Stimulated activated CD4-positive, alpha-beta T cell treated with anti-CD3 and anti-CD28 coated beads, Interleukin-12 subunit alpha, Interleukin-12 subunit beta, amount 100 ng/mL, for 48 hours (primary cell): ENCODE measurements around the gene CHPT1.
"Not testable (repeated sequence)": the region's sequence is repeated elsewhere in the genome, so short reads cannot be mapped to it uniquely, and the experiment has no call there.

ENCODE experiments used
- DNase-seq, 3 donors: peaks; one replicate each; pipeline ENCODE4 v3.0.0-alpha.2; 2020; ENCODE audit warnings: low read depth in 2 of 3, low spot score in 1 of 3

Gene CHPT1

DNA sequence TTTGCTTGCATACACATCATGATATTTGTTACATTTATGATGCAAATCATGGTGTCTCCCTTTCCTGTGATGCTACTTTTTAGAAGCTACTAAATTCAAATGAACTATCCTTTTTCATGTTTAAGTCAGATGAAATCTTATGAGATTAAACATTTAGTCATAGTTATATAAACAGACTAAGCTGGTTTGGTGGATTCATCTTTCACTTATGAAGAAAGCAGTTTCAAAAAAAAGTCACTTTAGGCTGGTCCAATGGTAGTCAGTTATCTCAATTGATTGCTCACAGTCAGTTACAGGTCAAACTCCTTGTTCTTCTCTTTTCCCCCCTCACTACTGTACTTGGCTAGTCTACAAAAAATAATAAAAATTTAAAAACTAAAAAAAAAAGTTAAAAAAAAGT lies 22.1 kb downstream of the CHPT1 start:
- DNase-seq = no peak

DNA sequence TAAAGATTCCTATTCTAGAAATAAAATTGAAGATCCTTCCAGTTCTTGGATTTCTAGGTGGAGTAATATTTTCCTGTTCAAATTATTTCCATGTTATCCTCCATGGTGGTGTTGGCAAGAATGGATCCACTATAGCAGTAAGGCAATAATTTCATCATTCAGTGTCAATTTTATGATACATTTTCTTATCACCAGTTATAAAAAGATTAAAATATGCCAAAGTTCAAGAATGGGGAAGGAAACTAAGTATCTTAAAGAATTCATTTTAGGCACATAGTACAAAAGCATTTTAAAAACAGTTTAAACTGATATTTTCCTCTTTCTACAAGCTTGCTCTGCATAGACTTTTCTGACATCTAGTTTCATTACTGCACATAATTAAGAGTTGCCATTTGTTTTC lies 22.7 kb downstream of the CHPT1 start:
- no peak for DNase-seq

DNA sequence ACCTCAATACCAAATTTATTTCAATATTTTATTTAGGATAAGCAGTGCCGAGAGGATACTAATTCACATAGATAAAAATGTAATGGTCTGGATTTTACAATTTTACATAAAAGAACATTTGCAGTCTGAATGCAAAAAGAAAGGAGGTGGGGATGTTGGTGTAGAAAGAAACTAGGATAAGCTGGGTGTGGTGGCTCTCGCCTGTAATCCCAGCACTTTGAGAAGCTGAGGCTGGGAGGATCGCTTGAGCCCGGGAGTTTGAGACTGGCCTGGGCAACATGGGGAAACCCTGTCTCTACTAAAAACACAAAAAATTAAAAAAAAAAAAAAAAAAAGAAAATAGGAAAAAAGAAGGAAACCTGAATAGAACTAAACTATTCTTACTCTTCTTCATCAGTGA lies 25.0 kb downstream of the CHPT1 start:
- no peak for DNase-seq

DNA sequence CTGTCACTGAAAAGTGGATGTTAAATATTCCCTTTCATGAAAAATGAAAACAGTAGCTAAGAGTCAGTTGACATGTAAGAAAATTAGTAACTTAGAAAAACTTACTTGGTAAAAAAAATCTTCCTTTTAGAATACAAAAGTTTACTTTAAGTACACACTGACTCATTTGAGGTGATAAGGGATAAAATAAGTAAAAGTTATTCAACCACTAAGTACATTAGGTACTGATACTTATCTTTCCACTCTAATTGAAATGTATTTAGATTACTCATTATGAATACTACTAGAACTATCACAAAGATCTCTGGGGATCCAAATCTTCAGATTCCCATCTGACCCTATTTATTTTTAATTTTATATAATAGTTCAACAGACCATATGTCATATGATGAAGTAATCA lies 29.7 kb downstream of the CHPT1 start:
- DNase-seq = no peak

DNA sequence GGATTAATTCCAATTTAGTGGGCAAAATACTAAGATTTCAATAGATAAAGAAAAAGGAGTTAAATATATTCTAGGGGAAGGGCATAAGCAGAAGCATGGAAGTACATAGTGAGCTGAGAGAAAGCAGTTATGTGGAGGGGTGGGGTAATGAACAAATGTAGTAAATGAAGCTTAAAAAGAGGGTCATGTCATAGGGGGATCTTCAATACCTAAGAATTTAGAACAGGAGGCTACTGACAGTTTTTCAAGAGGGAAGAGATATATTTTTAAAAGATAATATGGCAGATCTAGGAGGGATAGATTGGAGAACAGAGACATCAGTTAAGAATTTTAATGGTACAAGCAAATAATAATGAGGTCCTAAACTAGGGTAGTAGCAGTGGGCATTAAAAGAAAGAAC lies 32.4 kb downstream of the CHPT1 start:
- DNase-seq = no peak

DNA sequence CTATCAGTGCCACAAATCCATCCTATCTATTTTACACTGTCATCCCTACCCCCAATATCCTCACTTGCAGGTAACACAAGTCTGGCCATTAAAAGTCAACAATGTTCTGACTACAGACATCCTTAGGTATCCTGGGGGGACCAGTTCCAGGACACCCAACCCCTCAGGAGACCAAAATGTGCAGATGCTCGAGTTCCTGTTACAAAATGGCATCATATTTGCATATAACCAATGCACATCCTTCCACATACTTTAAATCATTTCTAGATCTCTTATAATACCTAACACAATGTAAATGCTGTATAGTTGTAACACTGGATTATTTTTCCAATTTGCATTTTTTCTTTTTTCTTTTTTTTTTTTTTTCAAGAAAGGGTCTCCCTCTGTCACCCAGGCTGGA lies 34.9 kb downstream of the CHPT1 start:
- DNase-seq = no peak

DNA sequence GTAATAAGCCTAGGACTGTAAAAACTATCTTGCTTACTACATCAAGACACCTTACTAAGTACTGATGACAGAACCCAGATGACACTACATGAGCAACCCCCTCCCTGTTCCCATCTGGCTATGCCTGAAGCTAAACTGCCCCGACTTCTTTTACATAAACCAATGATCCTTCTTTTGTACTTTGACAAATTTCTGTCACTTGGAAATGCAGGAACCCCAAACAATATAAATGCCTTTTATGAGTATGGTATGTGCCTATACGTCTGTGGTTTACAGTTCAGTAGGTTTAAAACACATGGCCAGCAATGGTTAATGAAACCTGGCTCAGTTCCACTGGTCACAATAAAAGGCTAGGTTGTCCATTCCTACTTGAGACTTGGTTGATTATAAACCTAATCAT lies 35.7 kb downstream of the CHPT1 start:
- DNase-seq = no peak

DNA sequence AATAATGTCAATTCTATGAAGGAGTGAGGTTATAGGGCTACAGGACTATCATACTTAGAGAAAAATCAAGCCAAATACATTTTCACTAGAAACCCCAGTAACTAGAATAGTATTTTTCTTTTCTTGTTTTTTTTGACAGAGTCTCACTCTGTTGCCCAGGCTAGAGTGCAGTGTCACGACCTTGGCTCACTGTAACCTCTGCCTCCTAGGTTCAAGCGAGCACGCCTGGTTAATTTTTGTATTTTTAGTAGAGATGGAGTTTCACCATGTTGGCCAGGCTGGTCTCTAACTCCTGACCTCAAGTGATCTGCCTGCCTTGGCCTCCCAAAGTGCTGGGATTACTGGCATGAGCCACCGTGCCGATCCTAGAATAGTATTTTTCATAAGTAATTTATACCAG lies 37.0 kb downstream of the CHPT1 start:
- DNase-seq = not testable (repeated sequence)

DNA sequence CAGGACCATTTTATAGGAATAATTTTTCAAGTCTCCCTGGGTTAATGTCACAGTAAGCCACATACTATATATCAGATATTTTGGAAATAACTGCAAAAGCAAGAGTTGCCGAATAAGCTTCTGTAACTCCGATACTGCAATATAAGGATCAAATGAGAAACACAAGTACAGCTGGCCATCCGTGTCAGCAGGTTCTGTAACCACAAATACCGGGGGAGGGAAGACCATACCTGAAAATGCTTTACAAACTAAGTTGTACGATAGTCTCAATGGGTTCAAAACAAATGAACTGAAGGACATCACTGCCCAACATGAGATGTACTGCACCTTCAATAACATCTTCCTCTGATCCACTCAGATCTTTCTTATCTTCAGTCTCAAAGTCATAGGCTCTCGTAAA lies 40.0 kb downstream of the CHPT1 start:
- no peak for DNase-seq

DNA sequence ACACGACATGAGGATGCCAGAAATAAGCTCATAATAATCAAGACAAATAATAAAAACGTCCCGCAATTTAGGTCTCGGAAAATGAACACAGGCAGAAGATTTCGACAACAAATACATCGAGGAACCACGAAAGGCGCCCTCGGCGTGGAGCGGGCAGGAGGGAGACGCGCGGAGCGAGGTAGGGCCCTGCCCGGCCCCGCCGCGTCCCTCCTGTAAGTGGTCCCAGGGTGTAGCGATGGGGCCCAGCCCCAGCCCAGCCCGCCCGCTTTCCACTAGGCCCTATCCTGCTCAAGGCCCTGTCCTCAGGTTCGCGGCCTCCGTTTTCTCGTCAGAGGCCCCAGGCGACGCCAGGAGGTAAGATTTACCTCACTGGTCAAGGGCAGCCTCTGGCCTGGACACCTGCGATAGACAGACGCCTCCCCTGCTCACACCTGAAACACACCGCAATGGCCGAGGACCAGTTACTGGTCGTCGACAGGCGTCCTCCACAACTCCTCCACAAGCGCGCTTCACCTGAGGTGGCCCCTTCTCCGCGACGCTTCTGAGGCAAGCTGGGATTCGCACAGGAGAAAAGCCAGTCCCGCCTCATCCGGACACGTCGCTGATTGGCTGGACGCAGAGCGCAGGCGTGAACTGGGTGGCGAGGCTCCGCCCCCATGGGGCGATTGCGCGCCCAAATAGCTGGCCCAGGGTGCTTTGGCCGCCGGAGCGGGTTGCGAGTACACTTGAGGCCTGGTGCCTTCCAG lies 41.7 kb downstream of the CHPT1 start, which contains the start of gene SYCP3:
Gene SYCP3 (minus strand): TSS at position 543 of the 746 bp plus-strand sequence. CDS start 1,527 bp downstream, outside the sequence.
- no peak for DNase-seq

DNA sequence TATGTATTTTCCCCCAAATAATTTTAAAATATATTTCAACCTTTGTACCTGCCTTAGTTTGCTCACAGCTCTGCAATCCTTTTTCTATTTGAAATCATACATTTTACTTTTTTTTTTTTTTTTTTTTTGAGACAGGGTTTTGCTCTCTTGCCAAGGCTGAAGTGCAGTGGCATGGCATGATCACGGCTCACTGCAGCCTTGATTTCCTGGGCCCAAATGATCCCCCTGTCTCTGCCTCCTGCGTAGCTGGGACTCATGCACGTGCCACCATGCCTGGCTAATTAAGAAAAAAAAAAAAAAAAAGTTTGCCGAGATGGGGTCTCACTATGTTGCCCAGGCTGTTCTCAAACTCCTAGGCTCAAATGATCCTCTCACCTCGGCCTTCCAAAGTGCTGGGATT lies 43.1 kb downstream of the CHPT1 start:
- no peak for DNase-seq

DNA sequence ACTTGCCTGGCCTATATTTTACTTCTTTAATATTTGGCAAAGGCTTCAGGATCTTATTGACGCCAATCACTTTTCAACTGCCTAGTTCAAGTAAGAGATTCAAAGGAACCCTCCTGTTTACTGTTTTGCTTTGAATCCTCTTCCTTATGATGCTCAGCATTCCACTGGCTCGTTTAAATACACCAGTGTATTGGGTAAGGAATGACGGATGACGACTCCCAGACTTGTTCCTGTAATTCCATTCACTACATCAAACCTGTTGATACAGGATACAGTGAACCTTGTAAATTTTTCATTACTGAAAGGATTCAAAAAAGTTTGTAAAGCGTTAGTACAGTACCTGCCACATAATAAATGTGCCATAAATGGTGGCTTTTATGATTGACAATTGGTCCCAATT lies 43.5 kb downstream of the CHPT1 start:
- DNase-seq = no peak

DNA sequence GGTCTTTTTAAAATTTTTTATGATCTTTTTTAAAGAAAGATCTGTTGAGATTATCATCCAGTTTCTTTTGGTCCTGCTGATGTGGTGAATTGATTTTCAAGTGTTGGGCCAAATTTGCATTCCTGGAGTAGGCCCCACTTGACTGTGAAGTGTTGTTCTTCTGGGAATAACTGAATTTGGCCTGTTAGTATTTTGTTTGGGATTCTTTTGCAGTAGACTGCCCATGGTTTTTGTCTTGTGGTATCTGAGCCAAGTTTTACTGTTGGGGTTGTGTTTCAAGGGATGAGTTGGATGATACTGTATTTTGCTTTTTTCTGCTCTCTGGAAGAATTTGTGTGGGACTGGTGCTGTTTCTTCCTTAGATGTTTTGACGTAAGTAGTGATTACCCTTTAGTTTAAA lies 45.8 kb downstream of the CHPT1 start:
- no peak for DNase-seq

DNA sequence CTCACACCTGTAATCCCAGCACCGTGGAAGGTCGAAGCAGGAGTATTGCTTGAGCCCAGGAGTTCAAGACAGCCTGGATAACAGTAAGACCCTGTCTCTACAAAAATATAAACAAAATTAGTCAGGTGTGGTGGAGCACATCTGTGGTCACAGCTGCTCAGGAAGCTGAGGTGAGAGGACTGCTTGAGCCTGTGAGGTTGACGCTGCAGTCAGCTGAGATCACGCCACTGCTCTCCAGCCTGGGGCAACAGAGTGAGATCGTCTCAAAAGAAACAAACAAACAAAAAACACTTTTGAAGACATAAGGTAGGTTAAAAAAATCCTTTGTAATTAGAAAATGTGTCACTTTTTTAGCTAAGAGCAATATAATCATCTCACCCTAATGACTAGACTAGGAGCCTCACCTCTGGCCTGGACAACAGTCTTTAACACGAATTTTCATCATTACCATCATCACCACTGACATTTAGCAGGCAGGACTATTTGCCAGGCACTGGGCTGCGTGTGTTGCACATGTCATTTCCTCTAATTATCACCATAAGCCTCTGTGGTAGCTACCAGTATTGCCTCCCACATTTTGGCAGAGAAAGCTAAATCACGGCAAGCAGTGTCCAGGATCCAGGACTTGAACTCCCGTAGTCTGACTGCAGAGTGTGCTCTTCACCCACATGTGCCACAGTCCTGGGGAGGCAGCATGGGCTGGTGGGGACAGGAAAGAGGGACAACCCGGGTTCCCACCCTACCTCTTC lies 46.5 kb downstream of the CHPT1 start:
- no peak for DNase-seq

DNA sequence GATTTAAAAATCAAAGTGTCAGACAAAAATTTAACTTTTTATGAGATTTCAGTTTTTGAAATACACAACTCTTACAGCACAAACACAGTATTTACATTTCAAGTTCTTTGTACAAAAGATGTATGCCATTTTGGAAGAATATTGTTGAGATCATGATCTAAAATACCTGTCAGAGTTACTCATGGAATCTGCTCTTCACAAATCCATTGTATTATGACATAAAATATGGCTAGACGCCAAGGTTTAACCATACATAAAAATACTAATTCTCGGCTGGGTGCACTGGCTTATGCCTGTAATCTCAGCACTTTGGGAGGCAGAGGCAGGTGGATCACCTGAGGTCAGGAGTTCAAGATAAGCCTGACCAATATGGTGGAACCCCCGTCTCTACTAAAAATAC lies 48.0 kb downstream of the CHPT1 start:
- DNase-seq = no peak

DNA sequence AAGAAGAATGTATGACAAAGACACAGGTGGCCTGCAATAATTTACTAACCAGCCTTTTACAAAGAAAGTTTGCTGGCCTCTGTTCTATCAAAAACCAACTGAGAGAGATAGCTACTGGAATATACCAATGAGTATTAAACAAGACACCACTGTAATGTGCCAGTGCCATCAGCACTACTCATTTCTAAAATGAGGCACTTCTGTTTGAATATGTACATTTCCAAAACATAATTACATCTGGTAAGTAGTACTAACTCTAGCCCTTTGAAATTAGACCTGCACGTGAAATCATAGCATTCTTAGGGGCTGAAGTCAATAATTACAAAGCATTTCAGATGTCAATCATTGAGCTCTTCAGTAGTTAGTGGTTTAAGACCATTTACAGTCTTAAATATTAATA lies 48.8 kb downstream of the CHPT1 start:
- DNase-seq = no peak

DNA sequence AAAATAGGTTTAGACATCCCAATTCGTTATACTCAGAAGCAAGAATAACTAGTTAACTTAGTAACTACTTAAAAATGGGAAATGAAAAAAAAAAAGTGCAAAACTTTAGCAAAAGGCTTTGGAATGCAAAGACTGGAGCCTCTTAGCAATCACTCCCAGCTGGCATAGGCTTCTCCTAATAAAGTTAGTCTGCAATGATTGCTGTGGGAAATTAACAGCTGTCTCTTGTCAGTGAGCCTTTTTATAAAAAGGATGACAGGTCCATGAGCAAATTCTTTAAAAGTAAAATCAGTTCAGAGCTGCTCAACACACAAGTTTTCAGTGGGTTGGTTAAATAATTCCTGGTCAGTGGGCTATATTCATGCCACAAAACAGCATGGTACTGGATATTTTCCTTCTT lies 49.2 kb downstream of the CHPT1 start:
- no peak for DNase-seq

DNA sequence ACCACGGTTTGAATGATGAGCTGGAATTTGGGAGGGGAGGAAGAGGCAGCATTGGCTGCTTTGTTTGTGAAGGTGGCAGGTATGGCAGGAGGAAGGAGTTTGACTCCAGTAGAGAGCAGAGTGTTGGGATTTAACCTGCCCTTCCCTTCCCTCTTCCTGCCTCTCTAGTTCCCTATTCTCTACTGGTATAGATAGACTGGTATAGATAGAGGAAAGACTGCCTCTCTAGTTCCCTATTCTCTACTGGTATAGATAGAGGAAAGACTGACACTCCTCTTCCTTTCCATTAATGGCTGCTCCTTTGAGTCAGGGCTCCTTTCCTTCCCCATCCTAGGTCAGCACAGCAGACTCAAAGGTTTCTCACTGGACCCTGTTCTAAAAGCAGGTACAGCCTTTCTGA lies 50.3 kb downstream of the CHPT1 start:
- no peak for DNase-seq

DNA sequence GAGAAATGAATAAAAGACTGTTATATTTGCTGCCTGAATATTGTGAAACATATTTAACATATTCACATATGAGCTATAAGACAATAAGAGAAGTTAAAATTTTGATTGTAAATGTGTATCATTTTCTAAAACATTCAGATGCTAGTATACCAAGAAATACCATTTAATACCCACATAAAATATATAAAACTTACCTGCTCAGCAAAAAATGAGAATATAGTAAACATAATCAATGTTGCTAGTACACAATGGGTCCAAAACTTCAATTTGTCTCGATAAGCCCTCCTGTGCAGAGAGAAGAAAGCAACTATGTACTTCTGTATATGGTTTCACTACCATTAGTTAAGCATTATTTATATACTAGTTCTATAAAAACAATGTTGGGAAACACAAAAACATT lies 51.5 kb downstream of the CHPT1 start:
- DNase-seq = no peak

DNA sequence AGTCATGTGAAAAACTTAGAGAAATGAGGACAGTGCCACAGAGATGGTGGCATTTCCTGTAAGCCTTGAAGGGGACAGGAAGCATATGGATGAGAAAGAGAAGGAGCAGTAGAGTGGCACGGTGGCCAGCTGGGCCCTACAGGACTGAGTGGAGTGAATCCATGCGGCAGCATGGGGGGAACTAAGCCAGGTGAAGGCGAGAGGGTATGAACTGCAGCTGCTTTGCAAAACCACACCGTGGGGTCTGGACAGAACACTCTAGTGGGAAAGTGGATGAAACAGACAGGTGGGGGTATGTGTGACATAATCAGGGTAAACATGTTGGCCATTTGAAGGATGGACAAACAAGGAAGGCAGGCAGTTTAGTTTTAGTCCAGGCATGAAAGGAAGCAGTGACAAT lies 52.2 kb downstream of the CHPT1 start:
- DNase-seq = no peak

DNA sequence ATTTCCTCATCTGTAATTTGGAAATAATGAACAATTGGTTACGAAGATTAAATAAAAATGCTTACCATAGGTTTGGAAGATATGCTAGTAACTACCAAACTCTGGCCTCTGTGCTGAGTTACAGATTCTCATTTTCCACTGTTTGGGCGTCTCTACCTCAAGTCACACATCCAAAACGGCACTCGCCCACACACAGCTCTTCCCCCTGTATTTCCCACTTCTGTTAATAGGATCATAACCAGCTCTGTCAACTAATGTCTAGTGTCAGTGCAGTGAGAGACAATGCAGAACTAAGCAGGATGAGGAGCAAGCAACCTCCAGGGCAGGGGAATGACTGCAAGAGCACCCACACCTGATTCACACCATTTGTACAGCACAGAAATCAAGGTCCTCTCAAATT lies 52.7 kb downstream of the CHPT1 start:
- no peak for DNase-seq

DNA sequence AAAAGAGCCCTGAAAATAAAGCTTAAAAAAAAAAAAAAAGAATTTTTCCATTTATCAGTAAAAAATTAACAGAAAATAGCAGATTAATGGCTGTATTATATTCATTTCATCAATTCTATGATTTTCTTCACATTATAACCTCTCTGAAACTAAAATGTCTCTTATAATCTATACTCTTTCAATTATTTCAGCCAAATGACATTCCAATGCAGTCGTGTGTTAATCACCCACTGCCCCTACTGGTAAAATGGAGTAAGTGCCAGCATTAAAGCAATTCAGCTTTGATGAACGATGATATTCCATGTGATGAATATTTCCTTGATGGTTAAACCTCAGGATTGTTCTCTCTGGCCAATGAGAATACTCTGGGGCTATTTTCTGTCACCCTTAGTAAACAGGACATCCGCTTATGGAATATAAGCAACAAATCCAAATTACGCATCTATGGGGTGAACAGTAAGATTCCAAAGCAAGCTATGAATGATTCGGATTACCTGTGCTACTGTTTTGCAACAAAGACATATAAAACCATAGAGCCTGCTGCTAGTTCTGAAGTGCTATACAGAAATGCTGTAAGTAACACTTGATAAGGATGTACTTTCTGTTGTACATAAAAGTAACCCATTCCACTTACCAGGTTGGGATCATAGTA lies 62.1 kb downstream of the CHPT1 start:
- DNase-seq = no peak
